Peyer's patch (tissue), 4 donors: Measurements from ENCODE around the gene SLC25A21. TPM values are rescaled to one million over a fixed set of nuclear protein-coding genes. Genes with fewer than 3 reads are reported as not detected.

Experiments
- DNase-seq, 3 donors: peaks; one replicate each; pipeline ENCODE4 v3.0.0-alpha.2; 2017 to 2019
- H3K27ac ChIP-seq, 4 donors: fragments of 200-600 bp; sonication (generic); one replicate each; pipeline ENCODE4 v1.5.1; 2016 to 2019
- H3K27me3 ChIP-seq, 2 donors: fragments of 200-600 bp; sonication (generic); one replicate each; pipeline ENCODE4 v1.5.1; 2019
- H3K36me3 ChIP-seq, 3 donors: fragments of 200-600 bp; sonication (generic); one replicate each; pipeline ENCODE4 v1.5.1; 2016 to 2019
- H3K4me1 ChIP-seq, 4 donors: fragments of 200-600 bp; sonication (generic); one replicate each; pipeline ENCODE4 v1.5.1; 2016 to 2019
- H3K4me3 ChIP-seq, 4 donors: fragments of 200-600 bp; sonication (generic); 1 replicate in 3 of 4; 2 replicates in 1 of 4; pipeline ENCODE4 v1.5.1; 2016 to 2019; ENCODE audit warnings: mild to moderate bottlenecking in 1 of 4
- H3K9me3 ChIP-seq, 4 donors: fragments of 200-600 bp; sonication (generic); one replicate each; pipeline ENCODE4 v1.5.1; 2016 to 2019; ENCODE audit warnings: mild to moderate bottlenecking in 1 of 4
- POLR2A ChIP-seq, 2 donors: fragments of 450-650 bp; IDR thresholded peaks; one replicate each; pipeline ENCODE4 v1.5.1; 2017; ENCODE audit warnings: antibody characterized with exemption in 2 of 2, mild to moderate bottlenecking in 2 of 2, moderate library complexity in 2 of 2
- total RNA-seq, 4 donors: library from RNA; depleted of rRNA; stranded (reverse); fragments of >200 nt; gene quantifications; one replicate each; pipeline ENCODE4 v1.1.0, GENCODE V29; 2016
- TF ChIP-seq, protein P1 (sequence below), 6 experiments: fragments of 450-650 bp in 4 of 6; fragments of 200-600 bp in 2 of 6; sonication (generic) in 1 of 6; IDR thresholded peaks; one replicate each; pipeline ENCODE4 v1.5.1; 2017 to 2019; ENCODE audit warnings: antibody characterized with exemption in 6 of 6, mild to moderate bottlenecking in 3 of 6, moderate library complexity in 1 of 6

Gene SLC25A21
- total RNA-seq, 4 donors from 2014 or later = 0.70 to 1.6 TPM; not detected in 2

GRCh38 chr14:36845356-36846012 is 326.9 kb downstream of the SLC25A21 start:
- Histone ChIP-seq H3K27me3 (no peaks in the 10 kb centered on the region), H3K4me3 (no peak overlapping the region)
- TF ChIP-seq, protein P1, sequence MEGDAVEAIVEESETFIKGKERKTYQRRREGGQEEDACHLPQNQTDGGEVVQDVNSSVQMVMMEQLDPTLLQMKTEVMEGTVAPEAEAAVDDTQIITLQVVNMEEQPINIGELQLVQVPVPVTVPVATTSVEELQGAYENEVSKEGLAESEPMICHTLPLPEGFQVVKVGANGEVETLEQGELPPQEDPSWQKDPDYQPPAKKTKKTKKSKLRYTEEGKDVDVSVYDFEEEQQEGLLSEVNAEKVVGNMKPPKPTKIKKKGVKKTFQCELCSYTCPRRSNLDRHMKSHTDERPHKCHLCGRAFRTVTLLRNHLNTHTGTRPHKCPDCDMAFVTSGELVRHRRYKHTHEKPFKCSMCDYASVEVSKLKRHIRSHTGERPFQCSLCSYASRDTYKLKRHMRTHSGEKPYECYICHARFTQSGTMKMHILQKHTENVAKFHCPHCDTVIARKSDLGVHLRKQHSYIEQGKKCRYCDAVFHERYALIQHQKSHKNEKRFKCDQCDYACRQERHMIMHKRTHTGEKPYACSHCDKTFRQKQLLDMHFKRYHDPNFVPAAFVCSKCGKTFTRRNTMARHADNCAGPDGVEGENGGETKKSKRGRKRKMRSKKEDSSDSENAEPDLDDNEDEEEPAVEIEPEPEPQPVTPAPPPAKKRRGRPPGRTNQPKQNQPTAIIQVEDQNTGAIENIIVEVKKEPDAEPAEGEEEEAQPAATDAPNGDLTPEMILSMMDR (IDR thresholded peaks at IDR 0.05) = no peak
- TF ChIP-seq POLR2A (IDR thresholded peaks at IDR 0.05) = no peak

DNA sequence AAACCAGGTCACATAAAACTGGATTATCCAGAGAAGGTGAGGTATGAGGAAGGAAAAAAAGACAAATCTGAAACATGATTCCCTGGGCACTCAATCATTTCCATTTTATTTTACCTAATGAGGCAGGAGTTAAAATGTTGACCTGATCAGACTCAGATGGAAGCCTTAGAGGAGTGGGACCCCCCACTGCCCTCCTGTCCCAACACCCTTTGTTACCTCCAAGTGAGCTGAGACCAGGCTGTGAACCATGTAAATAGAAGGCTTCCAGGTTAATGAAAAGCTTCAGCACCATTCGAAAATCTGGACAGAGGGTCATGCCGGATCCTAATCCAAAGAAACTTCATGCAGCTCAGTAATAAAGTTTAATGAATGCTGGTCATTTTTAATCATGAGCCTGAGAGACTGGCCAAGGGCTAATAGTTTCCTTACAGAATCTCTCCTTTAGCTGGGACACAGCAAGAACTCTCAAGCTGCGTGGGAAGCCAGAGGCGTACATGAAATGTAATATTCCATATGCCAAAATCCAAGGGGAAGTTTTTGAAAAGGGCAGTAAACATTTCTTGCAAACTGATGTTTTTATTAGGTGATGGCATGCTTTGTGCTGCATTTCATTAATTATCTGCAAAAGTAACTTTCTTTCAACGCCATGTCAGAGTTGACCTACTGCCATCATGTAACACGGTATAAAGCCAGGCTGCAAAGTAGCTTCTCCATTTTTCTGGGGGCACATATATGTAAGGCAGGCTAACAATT is 327.8 kb downstream of the SLC25A21 start:
- H3K9me3 ChIP-seq = no peaks in the 10 kb centered on the region
- H3K36me3 ChIP-seq = no peaks in the 10 kb centered on the region
- no peak for TF ChIP-seq POLR2A (IDR thresholded peaks at IDR 0.05)
- TF ChIP-seq, protein P1 (IDR thresholded peaks at IDR 0.05) = no peak
- H3K27ac ChIP-seq = no peak overlapping the region
- no peaks in the 10 kb centered on the region for H3K4me1 ChIP-seq
- no peak overlapping the region for H3K4me3 ChIP-seq
- DNase-seq = no peak
- no peaks in the 10 kb centered on the region for H3K27me3 ChIP-seq

More at GRCh38 chr14:36845356-36846012, 326.9 kb downstream of the SLC25A21 start:
- no peak overlapping the region for H3K27ac ChIP-seq
- H3K36me3 ChIP-seq = no peaks in the 10 kb centered on the region
- H3K4me1 ChIP-seq = no peaks in the 10 kb centered on the region
- H3K9me3 ChIP-seq = no peaks in the 10 kb centered on the region
- no peak for DNase-seq

GRCh38 chr14:36843410-36843809 is 329.0 kb downstream of the SLC25A21 start:
- no peak overlapping the region for H3K27ac ChIP-seq
- H3K36me3 ChIP-seq = no peaks in the 10 kb centered on the region
- H3K27me3 ChIP-seq = no peaks in the 10 kb centered on the region
- DNase-seq = no peak
- no peaks in the 10 kb centered on the region for H3K4me1 ChIP-seq
- no peak overlapping the region for H3K4me3 ChIP-seq
- H3K9me3 ChIP-seq = no peaks in the 10 kb centered on the region
- TF ChIP-seq POLR2A (IDR thresholded peaks at IDR 0.05) = no peak
- TF ChIP-seq, protein P1 (IDR thresholded peaks at IDR 0.05) = no peak

- Histone ChIP-seq H3K27me3 (no peaks in the 10 kb centered on the region), H3K36me3 (no peaks in the 10 kb centered on the region), H3K27ac (no peak overlapping the region), H3K9me3 (no peaks in the 10 kb centered on the region), H3K4me3 (no peak overlapping the region), H3K4me1 (no peaks in the 10 kb centered on the region)
- TF ChIP-seq, protein P1 (IDR thresholded peaks at IDR 0.05) = no peak
- TF ChIP-seq POLR2A (IDR thresholded peaks at IDR 0.05) = no peak
- DNase-seq = no peak
Observed at GRCh38 chr14:36835128-36835527, 337.3 kb downstream of the SLC25A21 start.

DNA sequence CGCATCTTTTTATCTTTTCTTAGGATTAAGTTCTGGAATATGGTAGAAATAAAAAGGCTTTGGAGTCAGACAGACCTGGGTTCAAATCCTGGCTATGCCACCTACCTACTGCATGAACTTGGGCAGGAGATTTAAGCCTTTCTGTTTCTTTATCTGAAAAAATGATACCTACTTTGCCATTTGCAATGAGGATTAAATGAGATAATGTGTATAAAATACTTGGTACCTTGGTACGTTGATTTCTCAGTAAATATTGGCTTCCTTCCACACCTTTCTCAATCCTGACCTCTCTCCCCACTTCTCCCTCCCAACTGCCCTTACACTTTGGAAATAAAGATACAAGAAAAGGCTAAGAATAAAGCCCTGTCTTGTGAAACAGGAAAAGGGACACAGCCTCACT is 338.1 kb downstream of the SLC25A21 start:
- H3K27me3 ChIP-seq = no peaks in the 10 kb centered on the region
- no peak for DNase-seq
- H3K4me1 ChIP-seq = no peaks in the 10 kb centered on the region
- no peaks in the 10 kb centered on the region for H3K9me3 ChIP-seq
- no peak overlapping the region for H3K27ac ChIP-seq
- TF ChIP-seq, protein P1 (IDR thresholded peaks at IDR 0.05) = no peak
- no peak for TF ChIP-seq POLR2A (IDR thresholded peaks at IDR 0.05)
- no peaks in the 10 kb centered on the region for H3K36me3 ChIP-seq
- no peak overlapping the region for H3K4me3 ChIP-seq
